GM23338 (cell line): ENCODE data around the gene HNRNPA2B1. TPM values are rescaled to one million over a fixed set of nuclear protein-coding genes. Genes with fewer than 3 reads are reported as not detected.

Experiments used
- ATAC-seq: fragments of 200-7000 bp; cut with Tn5 transposase; 3 replicates; pipeline ENCODE4 v1.9.1; 2020
- DNase-seq: peaks from one replicate; pipeline ENCODE4 v3.0.0-alpha.2; 2015; ENCODE audit warnings: low spot score
- H2AFZ ChIP-seq: fragments of 200-600 bp; sonication (generic); 2 replicates; pipeline ENCODE4 v1.8.0; 2016; ENCODE audit warnings: antibody characterized with exemption, mild to moderate bottlenecking, moderate library complexity
- H3F3A ChIP-seq: fragments of 200-600 bp; sonication (generic); replicated peaks from 2 replicates; pipeline ENCODE4 v1.8.0; 2017; ENCODE audit warnings: antibody characterized with exemption, mixed run types, low read depth
- H3K27ac ChIP-seq: fragments of 200-600 bp; sonication (generic); 2 replicates; pipeline ENCODE4 v1.6.1; 2016; ENCODE audit warnings: low read depth
- H3K27me3 ChIP-seq: fragments of 200-600 bp; sonication (generic); 2 replicates; pipeline ENCODE4 v1.8.0; 2016; ENCODE audit warnings: mild to moderate bottlenecking, mixed run types, moderate library complexity; ENCODE audit not compliant: insufficient read depth
- H3K36me3 ChIP-seq: fragments of 200-600 bp; sonication (generic); 2 replicates; pipeline ENCODE4 v1.8.0; 2016; ENCODE audit warnings: mild to moderate bottlenecking; ENCODE audit not compliant: insufficient read depth
- H3K4me1 ChIP-seq: fragments of 200-600 bp; sonication (generic); 2 replicates; pipeline ENCODE4 v1.8.0; 2016; ENCODE audit warnings: mild to moderate bottlenecking, moderate library complexity; ENCODE audit not compliant: insufficient read depth
- H3K4me2 ChIP-seq: fragments of 200-600 bp; sonication (generic); 2 replicates; pipeline ENCODE4 v1.7.1; 2017; ENCODE audit warnings: mixed run types
- H3K4me3 ChIP-seq: fragments of 200-600 bp; sonication (generic); 2 replicates; pipeline ENCODE4 v1.6.1; 2016; ENCODE audit warnings: mixed run types
- H3K79me2 ChIP-seq: fragments of 200-600 bp; sonication (generic); replicated peaks from 2 replicates; pipeline ENCODE4 v1.8.0; 2017; ENCODE audit warnings: mild to moderate bottlenecking; ENCODE audit not compliant: insufficient read depth
- H3K9me2 ChIP-seq: fragments of 200-600 bp; sonication (generic); 2 replicates; pipeline ENCODE4 v1.8.0; 2017; ENCODE audit not compliant: insufficient read depth
- H4K20me1 ChIP-seq: fragments of 200-600 bp; sonication (generic); replicated peaks from 2 replicates; pipeline ENCODE4 v1.8.0; 2017; ENCODE audit warnings: mild to moderate bottlenecking; ENCODE audit not compliant: insufficient read depth
- H3K27ac Mint-ChIP-seq: 2 replicates; pipeline ENCODE4 v1.8.0; 2020; ENCODE audit warnings: inconsistent platforms, mild to moderate bottlenecking, moderate library complexity, mixed read lengths
- H3K27me3 Mint-ChIP-seq: 3 replicates; pipeline ENCODE4 v1.8.0; 2022; ENCODE audit warnings: low read depth, mild to moderate bottlenecking, moderate library complexity, mixed read lengths, inconsistent platforms; ENCODE audit not compliant: insufficient read depth, poor library complexity
- H3K36me3 Mint-ChIP-seq: 3 replicates; pipeline ENCODE4 v1.8.0; 2021; ENCODE audit warnings: low read depth, mild to moderate bottlenecking, inconsistent platforms, moderate library complexity, mixed read lengths
- H3K4me1 Mint-ChIP-seq: 3 replicates; pipeline ENCODE4 v1.8.0; 2020; ENCODE audit warnings: mild to moderate bottlenecking, inconsistent platforms, mixed read lengths
- H3K4me3 Mint-ChIP-seq: 3 replicates; pipeline ENCODE4 v1.8.0; 2021; ENCODE audit warnings: moderate library complexity, mild to moderate bottlenecking, inconsistent platforms, mixed read lengths
- H3K9me3 Mint-ChIP-seq: 3 replicates; pipeline ENCODE4 v1.8.0; 2020; ENCODE audit warnings: moderate library complexity, mild to moderate bottlenecking, inconsistent platforms, mixed read lengths
- CTCF ChIP-seq, 2 experiments: fragments of 200-600 bp in 1 of 2; sonication (generic) in 1 of 2; conservative IDR thresholded peaks; 2 replicates each; pipeline versions ENCODE4 v1.5.1 to v1.6.1; 2016 to 2017; ENCODE audit warnings: antibody characterized with exemption in 2 of 2, low read depth in 2 of 2, mild to moderate bottlenecking in 2 of 2, moderate library complexity in 1 of 2
- EZH2 ChIP-seq: fragments of 200-600 bp; sonication (generic); IDR thresholded peaks from one replicate; pipeline ENCODE4 v1.8.0; 2017; ENCODE audit warnings: antibody characterized with exemption, mild to moderate bottlenecking, low read depth; ENCODE audit not compliant: unreplicated experiment
- EZH2phosphoT487 ChIP-seq: fragments of 200-600 bp; sonication (generic); IDR thresholded peaks from one replicate; pipeline ENCODE4 v1.8.1; 2018; ENCODE audit warnings: antibody characterized with exemption; ENCODE audit not compliant: unreplicated experiment
- NANOG ChIP-seq: IDR thresholded peaks from 2 replicates; pipeline ENCODE4 v1.6.1; 2016; ENCODE audit warnings: antibody characterized with exemption, borderline replicate concordance
- STAT1 ChIP-seq: IDR thresholded peaks from one replicate; pipeline ENCODE4 v1.6.1; 2016; ENCODE audit warnings: antibody characterized with exemption; ENCODE audit not compliant: unreplicated experiment
- ZNF114 ChIP-seq: fragments of 250-450 bp; sonication (Bioruptor Pico); IDR thresholded peaks from 2 replicates; pipeline ENCODE4 v1.5.0; 2020; ENCODE audit warnings: mild to moderate bottlenecking, moderate library complexity
- ZNF462 ChIP-seq: fragments of 250-450 bp; sonication (Bioruptor Pico); IDR thresholded peaks from 2 replicates; pipeline ENCODE4 v1.5.0; 2020; ENCODE audit warnings: mild to moderate bottlenecking, moderate library complexity
- polyA plus RNA-seq: library from polyadenylated mRNA; unstranded; fragments of >200 nt; fragmentation: Nextera tagmentation; extraction: Ambion mirVana; gene quantifications from 2 replicates; pipeline ENCODE4 v1.2.1, GENCODE V29; 2016
- total RNA-seq: library from RNA; depleted of rRNA; stranded (reverse); fragments of >200 nt; shearing (Covaris generic); gene quantifications from 2 replicates; pipeline ENCODE4 v1.2.3, GENCODE V29; 2014

HNRNPA2B1 gene
- total and polyA plus RNA-seq, 2 experiments from 2014 or later = 602 to 1,577 TPM

GRCh38 chr7:26169271-26169670 lies 31.3 kb downstream of the HNRNPA2B1 start:
- H3K27ac ChIP-seq = peak overlapping the region; percentile 67; the same call in 1 of the 2 replicates
- TF ChIP-seq EZH2 (no peak), STAT1 (no peak), NANOG (no peak)
- H3K4me3 Mint-ChIP-seq = no peak overlapping the region
- H2AFZ ChIP-seq = no peak overlapping the region
- peaks cover 43% of the 10 kb centered on the region for H3K4me1 Mint-ChIP-seq
- no peak overlapping the region for H3K4me3 ChIP-seq
- peaks cover 43% of the 10 kb centered on the region for H3K4me1 ChIP-seq
- H3K27me3 Mint-ChIP-seq = peaks cover 5% of the 10 kb centered on the region
- no peaks in the 10 kb centered on the region for H3F3A ChIP-seq
- H3K27ac Mint-ChIP-seq = no peak overlapping the region
- peaks cover 60% of the 10 kb centered on the region for H3K36me3 Mint-ChIP-seq
- peak; percentile 28; the same call in 1 of the 3 replicates for ATAC-seq
- H4K20me1 ChIP-seq = peaks cover 52% of the 10 kb centered on the region
- DNase-seq = no peak
- peaks cover 6% of the 10 kb centered on the region; the same call in 1 of the 2 replicates for H3K36me3 ChIP-seq
- H3K9me3 Mint-ChIP-seq = peaks cover 18% of the 10 kb centered on the region
- no peaks in the 10 kb centered on the region for H3K9me2 ChIP-seq
- 0 out of 2 replicates have a peak overlapping the region, but pooled peaks have one; percentile 2 for H3K4me2 ChIP-seq
- peaks cover 100% of the 10 kb centered on the region for H3K79me2 ChIP-seq
- H3K27me3 ChIP-seq = no peaks in the 10 kb centered on the region

- peak overlapping the region; percentile 67; the same call in 1 of the 2 replicates for H3K27ac ChIP-seq
- H3K4me3 ChIP-seq = no peak overlapping the region
- TF ChIP-seq ZNF462 (CRISPR knock-in tag) = no peak
- TF ChIP-seq EZH2phosphoT487 = no peak
- no peak for TF ChIP-seq ZNF114 (CRISPR knock-in tag)
- peak in 1 of 2 experiments; percentile 51; a peak in 2 of 4 replicates for TF ChIP-seq CTCF (conservative IDR thresholded peaks at IDR 0.05; ENCODE audit: low read depth in 2 of 2)
- no peak for TF ChIP-seq EZH2
- TF ChIP-seq NANOG = no peak
- H3K4me1 ChIP-seq = peaks cover 43% of the 10 kb centered on the region
- H3K36me3 ChIP-seq = peaks cover 6% of the 10 kb centered on the region; the same call in 1 of the 2 replicates
- no peaks in the 10 kb centered on the region for H3K27me3 ChIP-seq
- no peaks in the 10 kb centered on the region for H3F3A ChIP-seq
- Mint-ChIP-seq H3K4me3 (no peak overlapping the region), H3K9me3 (peaks cover 18% of the 10 kb centered on the region), H3K36me3 (peaks cover 60% of the 10 kb centered on the region), H3K27me3 (peaks cover 5% of the 10 kb centered on the region), H3K4me1 (peaks cover 38% of the 10 kb centered on the region), H3K27ac (no peak overlapping the region)
- 0 out of 2 replicates have a peak overlapping the region, but pooled peaks have one; percentile 2 for H3K4me2 ChIP-seq
- H3K9me2 ChIP-seq = no peaks in the 10 kb centered on the region
- DNase-seq (no peak), ATAC-seq (no peak)
- H2AFZ ChIP-seq = no peak overlapping the region
- H4K20me1 ChIP-seq = peaks cover 54% of the 10 kb centered on the region
- H3K79me2 ChIP-seq = peaks cover 100% of the 10 kb centered on the region
Observed at GRCh38 chr7:26168458-26169023, 32.0 kb downstream of the HNRNPA2B1 start.
